ENCODE data around the gene ARID3A.

The ARID3A gene

GRCh38 chr19:990119-990571 is 64.3 kb downstream of the ARID3A start:
- no peak for DNase-seq

GRCh38 chr19:990746-991145 is 64.9 kb downstream of the ARID3A start:
- no peak for DNase-seq

- no peak for DNase-seq
Measured at GRCh38 chr19:991174-991931, 65.5 kb downstream of the ARID3A start.

GRCh38 chr19:991932-992669 is 66.3 kb downstream of the ARID3A start:
- no peak for DNase-seq

- no peak for DNase-seq
Measured at GRCh38 chr19:992670-993055, 66.8 kb downstream of the ARID3A start.

- DNase-seq: no peak
Measured at GRCh38 chr19:993361-993830, 67.6 kb downstream of the ARID3A start.

- no peak for DNase-seq
Measured at GRCh38 chr19:993831-994393, 68.1 kb downstream of the ARID3A start.

GRCh38 chr19:994516-994915 is 68.7 kb downstream of the ARID3A start:
- DNase-seq: no peak

- DNase-seq: no peak
Measured at GRCh38 chr19:995051-995827, 69.4 kb downstream of the ARID3A start.

GRCh38 chr19:996051-996838 is 70.4 kb downstream of the ARID3A start:
- no peak for DNase-seq

GRCh38 chr19:998064-998463 is 72.2 kb downstream of the ARID3A start:
- no peak for DNase-seq

- no peak for DNase-seq
Measured at GRCh38 chr19:999379-999719, 73.5 kb downstream of the ARID3A start.

- no peak for DNase-seq
Measured at GRCh38 chr19:1000095-1000494, 74.3 kb downstream of the ARID3A start, which contains the start of gene GRIN3B. Gene GRIN3B (plus strand): TSS chr19:1000419. CDS start chr19:1000438, 19 bp downstream.

GRCh38 chr19:1000591-1001537 is 75.0 kb downstream of the ARID3A start:
- DNase-seq: no peak

- no peak for DNase-seq
Measured at GRCh38 chr19:1001538-1002166, 75.8 kb downstream of the ARID3A start.

- DNase-seq: no peak
Measured at GRCh38 chr19:1002600-1002999, 76.8 kb downstream of the ARID3A start.

GRCh38 chr19:1003283-1003682 is 77.4 kb downstream of the ARID3A start:
- DNase-seq: no peak

GRCh38 chr19:1004204-1004802 is 78.5 kb downstream of the ARID3A start:
- DNase-seq: no peak

- DNase-seq: no peak
Measured at GRCh38 chr19:1004803-1005664, 79.2 kb downstream of the ARID3A start.
